SIG-M5 (cell line): ENCODE data around the gene NREP.

ENCODE experiments used
- DNase-seq: peaks from one replicate; lab custom pipeline; 2025; lab: John Stamatoyannopoulos, UW

Gene NREP

DNA sequence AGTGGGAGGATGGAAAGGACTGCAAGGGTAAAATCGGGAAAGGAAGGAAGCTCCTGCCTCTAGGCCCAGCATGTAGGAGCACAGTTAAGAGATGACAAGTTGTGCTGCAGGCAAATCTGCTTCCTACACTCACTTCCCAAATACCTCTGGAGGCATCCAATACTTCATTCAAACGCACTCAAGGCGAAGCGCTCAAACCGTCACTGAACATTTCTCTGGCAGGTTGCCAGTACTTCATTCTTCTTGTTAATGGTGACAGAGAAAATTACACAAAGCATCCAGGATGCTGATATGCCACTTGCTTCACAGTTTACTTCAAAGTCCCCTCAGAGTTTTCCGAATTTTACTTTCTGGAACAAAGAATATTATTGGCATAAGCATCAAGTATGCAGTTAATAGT lies 59.8 kb downstream of the NREP start:
- DNase-seq = no peak

GRCh38 chr5:111695991-111696390 lies 61.0 kb downstream of the NREP start:
- DNase-seq = no peak

DNA sequence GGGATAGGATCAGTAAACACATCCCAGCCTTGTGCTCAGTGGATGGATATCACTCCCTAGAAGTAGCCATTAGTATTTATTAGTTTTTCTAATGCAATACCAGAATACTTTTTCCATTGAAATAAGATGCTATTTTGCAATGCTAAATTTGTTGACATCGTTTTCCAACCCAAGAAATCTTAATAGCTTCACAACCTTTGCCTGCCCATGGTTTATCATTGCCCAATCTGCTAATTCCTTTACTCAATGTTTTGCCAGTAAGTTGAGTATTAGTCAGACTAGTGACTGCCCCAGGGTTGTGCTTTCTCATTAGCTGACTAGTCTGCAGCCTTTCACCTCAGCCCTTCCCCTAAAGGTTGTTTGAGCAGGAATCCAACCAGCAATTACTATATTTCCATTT lies 62.9 kb downstream of the NREP start:
- no peak for DNase-seq

- no peak for DNase-seq
Observed at GRCh38 chr5:111691914-111692313, 65.1 kb downstream of the NREP start.

GRCh38 chr5:111691508-111691907 lies 65.5 kb downstream of the NREP start:
- DNase-seq = no peak

- DNase-seq = no peak
Observed at GRCh38 chr5:111689357-111689935, 67.5 kb downstream of the NREP start.

GRCh38 chr5:111685969-111686368 lies 71.0 kb downstream of the NREP start:
- DNase-seq = no peak

- DNase-seq = no peak
Observed at GRCh38 chr5:111682641-111683040, 74.4 kb downstream of the NREP start.

GRCh38 chr5:111682121-111682520 lies 74.9 kb downstream of the NREP start:
- DNase-seq = no peak

DNA sequence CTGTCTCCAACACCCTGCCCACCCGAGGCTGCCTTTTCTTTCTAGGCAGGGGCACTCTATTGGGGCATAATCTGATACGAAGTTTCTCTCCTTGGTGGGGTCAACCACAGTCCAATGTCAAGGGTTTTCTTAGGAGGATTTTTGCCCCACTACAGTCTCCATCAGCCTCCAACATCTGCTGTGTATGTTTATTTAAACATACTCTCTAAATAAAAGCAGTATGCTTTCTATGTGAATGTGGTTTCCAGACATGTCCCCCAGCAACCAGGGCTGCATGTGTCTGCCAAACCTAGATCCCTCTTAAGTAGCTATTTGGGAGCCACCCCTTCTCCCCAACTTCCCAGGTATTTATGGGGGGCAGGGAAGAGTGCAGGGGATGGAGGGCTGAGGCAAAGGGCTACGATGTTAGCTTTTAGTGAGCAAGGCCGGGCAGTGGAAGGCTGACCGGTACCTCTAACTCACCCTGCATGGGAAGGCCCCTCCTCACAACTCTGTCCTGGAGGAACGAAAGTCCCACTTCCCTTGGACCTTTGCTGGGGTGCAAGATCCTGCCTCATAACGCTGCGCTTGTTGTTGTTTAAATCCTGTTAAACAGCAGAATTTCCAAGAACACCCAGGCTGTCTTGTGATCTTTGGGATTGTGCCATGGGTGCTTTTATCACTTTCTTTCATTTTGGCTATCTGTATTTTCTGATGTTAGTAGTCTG lies 75.4 kb downstream of the NREP start:
- no peak for DNase-seq

- DNase-seq = no peak
Observed at GRCh38 chr5:111680737-111681413, 76.1 kb downstream of the NREP start.

DNA sequence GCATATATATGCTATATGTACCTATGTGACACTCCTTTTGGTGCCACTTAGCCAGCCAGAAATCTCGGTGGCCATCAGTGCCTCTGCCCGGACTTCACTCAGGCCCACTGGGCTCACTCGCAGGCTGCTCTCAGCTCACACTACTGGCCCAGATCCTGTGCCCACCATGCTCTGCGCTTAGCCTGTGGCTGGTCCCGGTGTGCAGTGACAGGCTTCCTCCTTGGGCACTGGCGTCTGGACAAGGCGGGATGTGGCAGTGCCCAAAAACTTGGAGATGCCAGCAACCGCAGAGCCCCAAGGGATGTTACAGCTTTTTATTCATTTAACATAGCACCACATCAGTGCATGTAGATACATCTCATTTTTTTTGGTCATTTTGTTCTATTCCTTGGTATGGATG lies 77.4 kb downstream of the NREP start:
- no peak for DNase-seq
